Pancreas (tissue), 10 donors: ENCODE results near the gene TH. TPM values are rescaled to one million over a fixed set of nuclear protein-coding genes. Genes with fewer than 3 reads are reported as not detected.

Source experiments
- ATAC-seq, 4 donors: fragments of 200-7000 bp; cut with Tn5 transposase; one replicate each; pipeline versions ENCODE4 v1.8.0 to v1.9.1; 2020; ENCODE audit warnings: mild to moderate bottlenecking in 4 of 4, moderate library complexity in 4 of 4
- DNase-seq, 6 donors: peaks; one replicate each; pipeline ENCODE4 v3.0.0-alpha.2; 2020
- FAIRE-seq: peaks from 2 replicates; lab custom pipeline; 2012; peaks lifted over from hg19 to GRCh38; lab: Jason Lieb, UNC
- H3K27ac ChIP-seq, 4 donors: fragments of 200-600 bp; sonication (generic); 1 replicate in 3 of 4; 2 replicates in 1 of 4; pipeline versions ENCODE4 v1.5.0 to v1.8.0; 2020
- H3K27me3 ChIP-seq, 4 donors: fragments of 200-600 bp; one replicate each; pipeline ENCODE4 v1.8.0; 2021
- H3K36me3 ChIP-seq, 3 donors: fragments of 200-600 bp; sonication (generic) in 1 of 3; one replicate each; pipeline versions ENCODE4 v1.5.0 to v1.8.0; 2020 to 2021
- H3K4me1 ChIP-seq, 3 donors: fragments of 200-600 bp; one replicate each; pipeline ENCODE4 v1.8.0; 2021
- H3K4me3 ChIP-seq, 4 donors: fragments of 200-600 bp; sonication (generic) in 2 of 4; one replicate each; pipeline versions ENCODE4 v1.5.0 to v1.8.0; 2020 to 2021
- H3K9me3 ChIP-seq, 4 donors: fragments of 200-600 bp; one replicate each; pipeline ENCODE4 v1.8.0; 2021
- CTCF ChIP-seq, 4 donors: fragments of 200-600 bp; sonication (generic) in 3 of 4; IDR thresholded peaks; one replicate each; pipeline versions ENCODE4 v1.5.0 to v1.8.0; 2021; ENCODE audit warnings: antibody characterized with exemption in 4 of 4
- WGBS, 2 donors: extraction: QIAGEN DNeasy Blood & Tissue Kit; methylation state at CpG; one replicate each; pipeline ENCODE4 v1.1.7; 2013; 5-methylcytosine and 5-hydroxymethylcytosine counted together
- intact Hi-C, 3 donors: fragments of 100-400 bp; cut with DNase I; formaldehyde crosslinking; loops; one replicate each; pipeline versions ENCODE4 v1.11.1 to v1.14.2; 2022
- polyA plus RNA-seq, 2 donors: library from polyadenylated mRNA; stranded (reverse); fragments of 200-250 nt; gene quantifications; one replicate each; pipeline ENCODE4 v1.2.3, GENCODE V29; 2013
- total RNA-seq, 6 donors: library from RNA; stranded (reverse); fragmentation: NEBNext Ultra II Directional in 4 of 6; extraction: Animal tissue kit (Norgen Biotek cat#: 25700) in 4 of 6; gene quantifications; one replicate each; pipeline versions ENCODE4 v1.2.1 to v1.2.4, GENCODE V29; 2021 to 2023
- donor health status: healthy with polysubstance abuse.
- donor health status: DM: no; HTN: no; CAD: no; lungs with moderate emphysema.
- donor health status: DM: no; HTN: no; CAD: no.
- donor health status: control.
- donor health status: control.
- donor health status: Bipolar disorder and iron deficiency.
- donor health status: DM: yes; HTN: yes; CAD: no.
- donor health status: DM: no; HTN: no; CAD: no.
- donor health status: DM: no; HTN: no; CAD: no.
- donor health status: DM: yes; HTN: yes; CAD: no.

Gene TH
- total and polyA plus RNA-seq, 8 donors, result 0.19 to 2.5 (median 0.38) TPM; not detected in 2

- intact Hi-C loops, result no loop called here
Observed at GRCh38 chr11:2185324-2186085, 13.9 kb upstream of the TH start.

GRCh38 chr11:2182692-2183474 is 11.3 kb upstream of the TH start:
- Histone ChIP-seq H3K27ac (no peak overlapping the region), H3K9me3 (no peaks in the 10 kb centered on the region), H3K4me1 (no peaks in the 10 kb centered on the region), H3K27me3 (no peaks in the 10 kb centered on the region), H3K4me3 (no peak overlapping the region), H3K36me3 (no peaks in the 10 kb centered on the region)
- intact Hi-C loops, result no loop called here
- no peak for FAIRE-seq
- WGBS, 2 donors, result 66 to 80% methylated on average over 18 to 20 of the region's 20 CpGs
- no peak for DNase-seq
- no peak for TF ChIP-seq CTCF (IDR thresholded peaks at IDR 0.05)
- ATAC-seq, result no peak

More at GRCh38 chr11:2185324-2186085, 13.9 kb upstream of the TH start:
- Histone ChIP-seq H3K9me3 (no peaks in the 10 kb centered on the region), H3K36me3 (no peaks in the 10 kb centered on the region), H3K27me3 (no peaks in the 10 kb centered on the region), H3K4me1 (no peaks in the 10 kb centered on the region), H3K27ac (no peak overlapping the region), H3K4me3 (no peak overlapping the region)
- FAIRE-seq (no peak), DNase-seq (no peak), ATAC-seq (no peak)
- WGBS, 2 donors, result 51 to 61% methylated on average over 22 to 23 of the region's 23 CpGs
- TF ChIP-seq CTCF (IDR thresholded peaks at IDR 0.05), result no peak

- intact Hi-C loops, result no loop called here
- no peak for ATAC-seq
- FAIRE-seq, result no peak
Observed at GRCh38 chr11:2182075-2182474, 10.5 kb upstream of the TH start.

GRCh38 chr11:2180789-2181370 is 9.3 kb upstream of the TH start:
- WGBS, 2 donors, result 74 to 82% methylated on average over 11 of the region's 11 CpGs

More at GRCh38 chr11:2182075-2182474, 10.5 kb upstream of the TH start:
- H3K4me3 ChIP-seq, result no peak overlapping the region
- no peaks in the 10 kb centered on the region for H3K9me3 ChIP-seq
- TF ChIP-seq CTCF (IDR thresholded peaks at IDR 0.05), result no peak
- WGBS, 2 donors, result 64 to 77% methylated on average over 18 of the region's 18 CpGs
- H3K4me1 ChIP-seq, result no peaks in the 10 kb centered on the region
- no peak for DNase-seq
- H3K27me3 ChIP-seq, result no peaks in the 10 kb centered on the region
- H3K27ac ChIP-seq, result no peak overlapping the region
- H3K36me3 ChIP-seq, result no peaks in the 10 kb centered on the region

More at GRCh38 chr11:2180789-2181370, 9.3 kb upstream of the TH start:
- Histone ChIP-seq H3K27me3 (no peaks in the 10 kb centered on the region), H3K4me1 (no peaks in the 10 kb centered on the region), H3K4me3 (no peak overlapping the region), H3K9me3 (no peaks in the 10 kb centered on the region), H3K27ac (no peak overlapping the region), H3K36me3 (no peaks in the 10 kb centered on the region)
- no peak for DNase-seq
- FAIRE-seq, result no peak
- intact Hi-C loops, result no loop called here
- no peak for ATAC-seq
- TF ChIP-seq CTCF (IDR thresholded peaks at IDR 0.05), result no peak
